ENCODE data around the gene TUBA4B. TPM values are rescaled to one million over a fixed set of nuclear protein-coding genes. Genes with fewer than 3 reads are reported as not detected.

TUBA4B gene
- total RNA-seq, 1 donor from 2014 or later, result not detected

GRCh38 chr2:219207134-219207883, 45.7 kb upstream of the TUBA4B start:
- no peak for TF ChIP-seq CTCF (IDR thresholded peaks at IDR 0.05; ENCODE audit: unreplicated experiment)
- Mint-ChIP-seq H3K4me3 (ENCODE audit: low read depth) (peak overlapping the region; percentile 89), H3K27me3 (peaks cover 4% of the 10 kb centered on the region), H3K27ac (peak overlapping the region; percentile 24), H3K9me3 (ENCODE audit: low read depth) (no peaks in the 10 kb centered on the region), H3K36me3 (ENCODE audit: insufficient read depth) (peaks cover 11% of the 10 kb centered on the region), H3K4me1 (ENCODE audit: low read depth) (peaks cover 11% of the 10 kb centered on the region)
- no peak for DNase-seq (ENCODE audit: low spot score, unreplicated experiment)

- peak overlapping the region; percentile 89 for H3K4me3 Mint-ChIP-seq (ENCODE audit: low read depth)
- H3K36me3 Mint-ChIP-seq (ENCODE audit: insufficient read depth), result peaks cover 11% of the 10 kb centered on the region
- H3K4me1 Mint-ChIP-seq (ENCODE audit: low read depth), result peaks cover 11% of the 10 kb centered on the region
- DNase-seq (ENCODE audit: low spot score, unreplicated experiment), result no peak
- no peaks in the 10 kb centered on the region for H3K9me3 Mint-ChIP-seq (ENCODE audit: low read depth)
- peaks cover 4% of the 10 kb centered on the region for H3K27me3 Mint-ChIP-seq
- H3K27ac Mint-ChIP-seq, result peak overlapping the region; percentile 22
- TF ChIP-seq CTCF (IDR thresholded peaks at IDR 0.05; ENCODE audit: unreplicated experiment), result no peak
Measured at GRCh38 chr2:219207884-219208740, 44.9 kb upstream of the TUBA4B start.

- Mint-ChIP-seq H3K4me3 (ENCODE audit: low read depth) (no peak overlapping the region), H3K36me3 (ENCODE audit: insufficient read depth) (peaks cover 17% of the 10 kb centered on the region), H3K27ac (no peak overlapping the region), H3K27me3 (no peaks in the 10 kb centered on the region), H3K9me3 (ENCODE audit: low read depth) (no peaks in the 10 kb centered on the region), H3K4me1 (ENCODE audit: low read depth) (peaks cover 11% of the 10 kb centered on the region)
- no peak for DNase-seq (ENCODE audit: low spot score, unreplicated experiment)
- no peak for TF ChIP-seq CTCF (IDR thresholded peaks at IDR 0.05; ENCODE audit: unreplicated experiment)
Measured at GRCh38 chr2:219209236-219210195, 43.5 kb upstream of the TUBA4B start.

- no peaks in the 10 kb centered on the region for H3K9me3 Mint-ChIP-seq (ENCODE audit: low read depth)
- H3K27ac Mint-ChIP-seq, result no peak overlapping the region
- H3K27me3 Mint-ChIP-seq, result no peaks in the 10 kb centered on the region
- H3K4me1 Mint-ChIP-seq (ENCODE audit: low read depth), result peaks cover 11% of the 10 kb centered on the region
- TF ChIP-seq CTCF (IDR thresholded peaks at IDR 0.05; ENCODE audit: unreplicated experiment), result no peak
- H3K36me3 Mint-ChIP-seq (ENCODE audit: insufficient read depth), result peaks cover 17% of the 10 kb centered on the region
- no peak overlapping the region for H3K4me3 Mint-ChIP-seq (ENCODE audit: low read depth)
- no peak for DNase-seq (ENCODE audit: low spot score, unreplicated experiment)
Measured at GRCh38 chr2:219210196-219210885, 42.7 kb upstream of the TUBA4B start.

All from progenitor cell of endocrine pancreas (in vitro differentiated cells).